Mammary epithelial cell (primary cell): Measurements from ENCODE around the gene KCND1.

ENCODE experiments used
- EZH2 ChIP-seq: IDR thresholded peaks from 2 replicates; pipeline ENCODE4 v1.6.1; 2012; ENCODE audit warnings: low read length, inconsistent platforms, borderline replicate concordance
- TF ChIP-seq, protein P1 (sequence below), 2 donors: IDR thresholded peaks in 1 of 2; conservative IDR thresholded peaks in 1 of 2; 2 replicates each; pipeline ENCODE4 v1.5.1; 2011 to 2012; ENCODE audit warnings: inconsistent platforms in 2 of 2, low read length in 2 of 2, mild to moderate bottlenecking in 2 of 2, control low read depth in 1 of 2, low read depth in 1 of 2; ENCODE audit not compliant: insufficient read depth in 1 of 2; ENCODE audit errors: extremely low read depth in 1 of 2

DNA sequence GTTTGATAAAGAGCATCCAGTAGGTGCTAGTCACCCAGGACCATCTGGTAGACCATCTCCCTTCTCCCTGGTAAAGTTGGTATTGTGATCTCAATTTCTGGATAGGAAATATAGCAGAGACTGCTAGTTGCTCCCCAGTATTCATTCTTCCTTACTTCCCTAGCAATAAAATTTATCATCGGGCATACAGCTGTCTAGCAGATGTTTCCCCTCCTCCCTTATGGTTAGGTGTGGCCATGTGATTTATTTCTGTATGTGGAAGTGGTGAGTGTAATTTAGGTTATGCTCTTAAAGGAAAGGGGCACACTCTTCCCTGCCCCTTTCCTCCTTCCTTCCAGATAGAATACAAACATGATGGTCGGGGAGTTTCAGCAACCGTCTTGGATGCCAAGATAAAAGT is 12.3 kb upstream of the KCND1 start:
- TF ChIP-seq, protein P1, sequence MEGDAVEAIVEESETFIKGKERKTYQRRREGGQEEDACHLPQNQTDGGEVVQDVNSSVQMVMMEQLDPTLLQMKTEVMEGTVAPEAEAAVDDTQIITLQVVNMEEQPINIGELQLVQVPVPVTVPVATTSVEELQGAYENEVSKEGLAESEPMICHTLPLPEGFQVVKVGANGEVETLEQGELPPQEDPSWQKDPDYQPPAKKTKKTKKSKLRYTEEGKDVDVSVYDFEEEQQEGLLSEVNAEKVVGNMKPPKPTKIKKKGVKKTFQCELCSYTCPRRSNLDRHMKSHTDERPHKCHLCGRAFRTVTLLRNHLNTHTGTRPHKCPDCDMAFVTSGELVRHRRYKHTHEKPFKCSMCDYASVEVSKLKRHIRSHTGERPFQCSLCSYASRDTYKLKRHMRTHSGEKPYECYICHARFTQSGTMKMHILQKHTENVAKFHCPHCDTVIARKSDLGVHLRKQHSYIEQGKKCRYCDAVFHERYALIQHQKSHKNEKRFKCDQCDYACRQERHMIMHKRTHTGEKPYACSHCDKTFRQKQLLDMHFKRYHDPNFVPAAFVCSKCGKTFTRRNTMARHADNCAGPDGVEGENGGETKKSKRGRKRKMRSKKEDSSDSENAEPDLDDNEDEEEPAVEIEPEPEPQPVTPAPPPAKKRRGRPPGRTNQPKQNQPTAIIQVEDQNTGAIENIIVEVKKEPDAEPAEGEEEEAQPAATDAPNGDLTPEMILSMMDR (conservative IDR thresholded peaks at IDR 0.05 in 1 of 2, IDR thresholded peaks at IDR 0.05 in 1 of 2; ENCODE audit: extremely low read depth in 1 of 2, insufficient read depth in 1 of 2, low read depth in 1 of 2, low read length in 2 of 2): no peak
- TF ChIP-seq EZH2: no peak
